ENCODE results near the gene MYOCOS. TPM values are rescaled to one million over a fixed set of nuclear protein-coding genes. Genes with fewer than 3 reads are reported as not detected.

MYOCOS gene
- total RNA-seq, 2 experiments from 2014 or later: not detected

DNA sequence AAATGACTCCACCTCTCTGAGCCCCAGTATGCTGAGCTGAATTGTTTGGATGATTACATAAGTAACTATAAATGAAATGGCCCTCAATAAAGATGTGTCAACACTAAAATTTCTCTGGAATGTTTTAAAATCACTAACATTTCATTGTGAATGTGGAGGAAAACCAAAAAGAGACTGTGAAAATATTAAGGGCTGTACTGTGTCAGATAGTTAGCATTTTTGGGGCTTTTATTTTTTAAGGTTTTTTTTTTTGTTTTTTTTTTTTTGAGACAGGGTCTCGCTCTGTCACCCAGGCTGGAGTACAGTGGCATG is 24.2 kb downstream of the MYOCOS start:
- DNase-seq: no peak
- no peak overlapping the region for H3K4me3 Mint-ChIP-seq
- peaks cover 4% of the 10 kb centered on the region for H3K4me1 Mint-ChIP-seq (ENCODE audit: low read depth)
- no peak for ATAC-seq
- TF ChIP-seq, protein P1, sequence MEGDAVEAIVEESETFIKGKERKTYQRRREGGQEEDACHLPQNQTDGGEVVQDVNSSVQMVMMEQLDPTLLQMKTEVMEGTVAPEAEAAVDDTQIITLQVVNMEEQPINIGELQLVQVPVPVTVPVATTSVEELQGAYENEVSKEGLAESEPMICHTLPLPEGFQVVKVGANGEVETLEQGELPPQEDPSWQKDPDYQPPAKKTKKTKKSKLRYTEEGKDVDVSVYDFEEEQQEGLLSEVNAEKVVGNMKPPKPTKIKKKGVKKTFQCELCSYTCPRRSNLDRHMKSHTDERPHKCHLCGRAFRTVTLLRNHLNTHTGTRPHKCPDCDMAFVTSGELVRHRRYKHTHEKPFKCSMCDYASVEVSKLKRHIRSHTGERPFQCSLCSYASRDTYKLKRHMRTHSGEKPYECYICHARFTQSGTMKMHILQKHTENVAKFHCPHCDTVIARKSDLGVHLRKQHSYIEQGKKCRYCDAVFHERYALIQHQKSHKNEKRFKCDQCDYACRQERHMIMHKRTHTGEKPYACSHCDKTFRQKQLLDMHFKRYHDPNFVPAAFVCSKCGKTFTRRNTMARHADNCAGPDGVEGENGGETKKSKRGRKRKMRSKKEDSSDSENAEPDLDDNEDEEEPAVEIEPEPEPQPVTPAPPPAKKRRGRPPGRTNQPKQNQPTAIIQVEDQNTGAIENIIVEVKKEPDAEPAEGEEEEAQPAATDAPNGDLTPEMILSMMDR (IDR thresholded peaks at IDR 0.05): no peak
- H3K27me3 Mint-ChIP-seq: peaks cover 2% of the 10 kb centered on the region
- ChIA-PET POLR2A (no interaction called here), CTCF (interaction anchor here (0.7 to 4.4 kb wide), 12 partner anchors 9 to 339 kb away, joined by 3 to 50 read pairs (median 16); partner anchors contain the start of gene METTL13)
- intact Hi-C loops (cut with micrococcal nuclease): loop anchor here (5.0 kb wide), 1 partner anchor 336 kb away; no protein-coding TSS in a partner anchor
- no peak overlapping the region for H3K27ac Mint-ChIP-seq
- no peaks in the 10 kb centered on the region for H3K36me3 Mint-ChIP-seq (ENCODE audit: low read depth)
- H3K9me3 Mint-ChIP-seq: no peaks in the 10 kb centered on the region

DNA sequence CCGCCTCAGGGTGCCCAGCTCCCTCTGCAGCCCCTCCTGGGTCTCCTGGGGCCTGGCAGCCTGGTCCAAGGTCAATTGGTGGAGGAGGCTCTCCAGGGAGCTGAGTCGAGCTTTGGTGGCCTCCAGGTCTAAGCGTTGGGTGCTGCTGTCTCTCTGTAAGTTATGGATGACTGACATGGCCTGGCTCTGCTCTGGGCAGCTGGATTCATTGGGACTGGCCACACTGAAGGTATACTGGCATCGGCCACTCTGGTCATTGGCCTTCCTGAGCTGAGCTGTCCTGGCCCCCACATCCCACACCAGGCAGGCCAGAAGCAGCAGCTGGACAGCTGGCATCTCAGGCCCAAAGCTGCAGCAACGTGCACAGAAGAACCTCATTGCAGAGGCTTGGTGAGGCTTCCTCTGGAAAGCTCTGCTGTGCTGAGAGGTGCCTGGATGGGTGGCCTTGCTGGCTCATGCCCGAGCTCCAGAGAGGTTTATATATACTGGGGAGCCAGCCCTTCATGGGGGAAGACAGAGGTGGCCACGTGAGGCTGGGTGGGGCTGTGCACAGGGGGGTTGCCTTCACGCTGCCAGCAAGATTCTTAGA is 30.3 kb downstream of the MYOCOS start, which contains the start of gene MYOC:
MYOC (minus strand) TSS at position 455 of the 589 bp plus-strand sequence; CDS start at position 378, 77 bp downstream.
- ChIA-PET POLR2A (no interaction called here), CTCF (no interaction called here)
- Mint-ChIP-seq H3K9me3 (no peaks in the 10 kb centered on the region), H3K36me3 (ENCODE audit: low read depth) (no peaks in the 10 kb centered on the region), H3K4me1 (ENCODE audit: low read depth) (peaks cover 9% of the 10 kb centered on the region), H3K27me3 (peaks cover 11% of the 10 kb centered on the region), H3K4me3 (no peak within 1 kb of the TSS), H3K27ac (no peak within 1 kb of the TSS)
- intact Hi-C loops (cut with micrococcal nuclease): loop anchor here (10.0 kb wide), 1 partner anchor 62 kb away; no protein-coding TSS in a partner anchor
- DNase-seq: no peak
- TF ChIP-seq, protein P1 (IDR thresholded peaks at IDR 0.05): no peak
- ATAC-seq: no peak

DNA sequence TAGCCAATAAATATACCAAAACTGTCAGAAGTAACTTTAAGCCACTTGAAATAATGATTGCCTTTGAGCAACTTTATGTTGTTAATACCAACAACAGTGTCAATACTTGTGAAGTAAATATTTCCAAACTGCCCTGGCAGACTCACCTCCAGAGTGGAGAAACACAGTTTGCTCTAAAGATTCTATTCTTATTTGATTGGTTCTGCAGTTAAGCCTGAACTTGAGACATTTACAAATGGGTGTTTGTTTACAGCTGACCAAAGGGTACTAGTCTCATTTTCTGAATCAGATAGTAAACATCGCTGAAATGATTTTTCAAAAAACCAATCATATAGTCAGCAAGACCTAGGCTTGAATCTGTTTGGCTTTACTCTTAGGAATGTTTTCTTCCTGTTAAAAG is 31.8 kb downstream of the MYOCOS start:
- Mint-ChIP-seq H3K4me1 (ENCODE audit: low read depth) (peaks cover 9% of the 10 kb centered on the region), H3K36me3 (ENCODE audit: low read depth) (no peaks in the 10 kb centered on the region), H3K4me3 (no peak overlapping the region), H3K27me3 (peaks cover 11% of the 10 kb centered on the region), H3K9me3 (no peaks in the 10 kb centered on the region), H3K27ac (no peak overlapping the region)
- DNase-seq: no peak
- no peak for ATAC-seq
- ChIA-PET CTCF (interaction anchor here (1.0 to 4.2 kb wide), 6 partner anchors 9 to 332 kb away, joined by 3 to 50 read pairs (median 6); no protein-coding TSS in a partner anchor), POLR2A (no interaction called here)
- TF ChIP-seq, protein P1 (IDR thresholded peaks at IDR 0.05): no peak
- intact Hi-C loops (cut with micrococcal nuclease): loop anchor here (10.0 kb wide), 1 partner anchor 61 kb away; no protein-coding TSS in a partner anchor

DNA sequence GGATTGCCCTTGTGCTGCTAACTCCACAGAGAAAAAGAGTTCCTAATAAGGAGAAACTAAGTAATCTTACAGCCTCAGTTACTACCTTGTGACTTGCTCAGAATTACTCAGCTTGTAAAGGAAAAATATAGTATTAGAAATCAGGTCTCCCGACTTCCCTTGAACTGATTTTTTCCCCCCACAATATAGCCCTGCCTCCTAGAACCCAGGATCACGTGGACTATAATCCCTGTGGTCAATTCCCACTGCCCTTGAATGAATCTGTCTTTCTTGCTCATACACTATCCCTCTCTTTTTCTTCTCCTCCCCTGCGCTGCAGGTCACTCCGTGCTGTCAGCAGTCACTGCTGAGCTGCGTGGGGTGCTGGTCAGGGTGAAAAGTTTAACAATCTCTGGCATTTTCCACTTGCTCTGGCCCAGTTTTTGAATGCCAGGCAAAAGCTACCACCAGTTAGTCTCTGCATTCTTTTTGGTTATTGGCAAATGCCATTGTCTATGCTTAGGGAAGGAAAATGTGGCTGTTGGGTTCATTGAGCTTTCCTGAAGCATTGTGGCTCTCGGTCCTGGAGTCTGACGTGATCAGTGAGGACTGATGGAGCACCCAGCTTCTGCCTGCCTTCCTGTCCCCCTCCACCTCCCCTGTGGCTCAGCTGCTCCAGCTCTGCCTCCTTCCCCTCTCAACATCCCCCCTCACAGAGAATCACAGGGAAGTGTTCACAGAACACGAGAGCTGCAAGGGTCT is 32.3 kb downstream of the MYOCOS start:
- ChIA-PET CTCF (interaction anchor here (0.7 to 4.2 kb wide), 22 partner anchors 9 to 332 kb away, joined by 3 to 50 read pairs (median 4); partner anchors contain the start of gene VAMP4), POLR2A (interaction anchor here (0.7 kb wide), 1 partner anchor 14 kb away, joined by 3 read pairs; no protein-coding TSS in a partner anchor)
- intact Hi-C loops (cut with micrococcal nuclease): loop anchor here (10.0 kb wide), 1 partner anchor 60 kb away; no protein-coding TSS in a partner anchor
- Mint-ChIP-seq H3K27ac (no peak overlapping the region), H3K36me3 (ENCODE audit: low read depth) (no peaks in the 10 kb centered on the region), H3K9me3 (no peaks in the 10 kb centered on the region), H3K27me3 (peaks cover 11% of the 10 kb centered on the region), H3K4me3 (no peak overlapping the region), H3K4me1 (ENCODE audit: low read depth) (peaks cover 9% of the 10 kb centered on the region)
- TF ChIP-seq, protein P1 (IDR thresholded peaks at IDR 0.05): no peak
- no peak for DNase-seq
- ATAC-seq: no peak
